Activated naive CD8-positive, alpha-beta T cell treated with anti-CD3 and anti-CD28 coated beads, Interleukin-2, amount 50 U/mL, for 24 hours (primary cell): ENCODE results near the gene LSM12.
A peak's percentile ranks its signal among the peaks of the same experiment; 100 is the strongest.

ENCODE experiments used
- ATAC-seq: fragments of 150-1000 bp; cut with Tn5 transposase; one replicate; pipeline ENCODE4 v1.10.0; 2021
- DNase-seq: peaks from one replicate; pipeline ENCODE4 v3.0.0; 2021
- H3K27ac Mint-ChIP-seq: one replicate; pipeline ENCODE4 v1.8.0; 2021; ENCODE audit warnings: mild to moderate bottlenecking, mixed read lengths
- H3K27me3 Mint-ChIP-seq: one replicate; pipeline ENCODE4 v1.8.0; 2021; ENCODE audit warnings: mixed read lengths
- H3K36me3 Mint-ChIP-seq: one replicate; pipeline ENCODE4 v1.8.0; 2021; ENCODE audit warnings: low read depth, mixed read lengths
- H3K4me1 Mint-ChIP-seq: one replicate; pipeline ENCODE4 v1.8.0; 2021; ENCODE audit warnings: mixed read lengths
- H3K4me3 Mint-ChIP-seq: one replicate; pipeline ENCODE4 v1.8.0; 2021; ENCODE audit warnings: mild to moderate bottlenecking, moderate library complexity, mixed read lengths
- H3K9me3 Mint-ChIP-seq: one replicate; pipeline ENCODE4 v1.8.0; 2021; ENCODE audit warnings: mixed read lengths

LSM12 gene

DNA sequence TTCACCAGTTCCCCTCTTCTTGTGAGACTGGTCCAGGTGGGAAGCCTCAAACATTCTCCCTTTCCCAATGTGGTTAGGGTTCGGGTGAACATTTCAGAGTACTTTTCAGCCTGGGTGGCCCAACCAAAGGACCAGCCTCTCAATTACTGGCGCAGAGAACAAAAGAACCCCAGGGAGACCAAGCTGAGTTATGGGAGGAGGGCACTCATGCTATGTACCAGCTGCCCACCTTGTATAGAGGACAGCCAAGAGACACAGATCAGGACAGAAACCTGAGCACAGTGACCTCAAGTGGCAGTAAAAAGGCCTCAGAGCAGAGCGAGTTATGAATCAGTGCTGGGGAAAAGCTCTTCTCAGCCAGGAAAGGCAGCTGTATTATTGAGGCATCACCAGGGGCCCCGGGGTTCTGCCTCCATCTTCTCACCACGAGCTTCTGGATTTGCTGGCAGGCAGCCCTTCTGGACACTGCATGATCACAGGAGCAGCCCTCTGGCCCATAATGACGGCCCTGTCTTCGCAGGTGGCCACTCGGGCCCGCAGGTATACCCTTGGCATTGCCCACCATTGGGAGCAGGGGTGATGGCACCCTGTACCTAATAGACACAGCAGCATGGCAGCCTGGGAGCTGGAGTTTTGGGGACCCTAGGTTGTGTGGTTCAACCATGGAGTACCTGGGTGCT is 7.9 kb upstream of the LSM12 start:
- Mint-ChIP-seq H3K27me3 (no peaks in the 10 kb centered on the region), H3K9me3 (no peaks in the 10 kb centered on the region), H3K4me1 (peaks cover 28% of the 10 kb centered on the region), H3K27ac (no peak overlapping the region), H3K36me3 (peaks cover 2% of the 10 kb centered on the region), H3K4me3 (no peak overlapping the region)
- DNase-seq (no peak), ATAC-seq (no peak)

GRCh38 chr17:44071772-44072171 is 5.3 kb upstream of the LSM12 start:
- Mint-ChIP-seq H3K27ac (peak overlapping the region; percentile 98), H3K27me3 (no peaks in the 10 kb centered on the region), H3K9me3 (no peaks in the 10 kb centered on the region), H3K4me3 (peak overlapping the region; percentile 97), H3K36me3 (peaks cover 2% of the 10 kb centered on the region), H3K4me1 (peaks cover 38% of the 10 kb centered on the region)
- ATAC-seq (no peak), DNase-seq (no peak)

- peaks cover 41% of the 10 kb centered on the region for H3K4me1 Mint-ChIP-seq
- no peaks in the 10 kb centered on the region for H3K27me3 Mint-ChIP-seq
- H3K36me3 Mint-ChIP-seq = peaks cover 2% of the 10 kb centered on the region
- peak overlapping the region; percentile 97 for H3K4me3 Mint-ChIP-seq
- ATAC-seq = no peak
- H3K9me3 Mint-ChIP-seq = no peaks in the 10 kb centered on the region
- no peak for DNase-seq
- H3K27ac Mint-ChIP-seq = peak overlapping the region; percentile 98
Measured at GRCh38 chr17:44071198-44071520, 4.7 kb upstream of the LSM12 start.

DNA sequence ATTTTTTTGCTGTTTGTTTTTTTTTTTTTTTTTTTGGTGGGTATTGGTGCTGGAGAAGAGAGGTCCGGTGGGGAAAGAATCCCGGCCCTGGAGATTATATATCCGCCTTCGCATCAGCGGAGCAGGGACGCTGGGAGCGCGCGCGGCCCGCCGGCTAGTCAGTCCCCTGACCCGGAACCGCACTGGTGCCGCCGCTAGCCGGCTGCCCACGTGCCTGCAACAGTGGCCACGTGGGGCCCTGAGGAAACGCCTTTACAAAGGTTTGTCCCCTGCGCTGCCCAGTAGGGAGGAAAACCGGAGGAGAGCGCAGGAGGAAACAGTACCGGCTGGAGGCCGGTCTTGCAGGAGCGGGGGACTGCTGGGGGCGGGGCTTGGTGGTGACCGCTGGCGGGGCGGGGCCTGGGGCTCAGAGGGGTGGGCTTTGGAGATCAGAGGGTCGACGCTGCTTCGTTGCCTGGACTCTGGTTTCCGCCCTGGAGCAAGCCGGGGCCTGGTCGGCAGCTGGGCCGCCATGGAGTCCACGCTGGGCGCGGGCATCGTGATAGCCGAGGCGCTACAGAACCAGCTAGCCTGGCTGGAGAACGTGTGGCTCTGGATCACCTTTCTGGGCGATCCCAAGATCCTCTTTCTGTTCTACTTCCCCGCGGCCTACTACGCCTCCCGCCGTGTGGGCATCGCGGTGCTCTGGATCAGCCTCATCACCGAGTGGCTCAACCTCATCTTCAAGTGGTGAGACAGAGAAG is 4.2 kb upstream of the LSM12 start, which contains the start of gene G6PC3:
TSS of gene G6PC3 (plus strand) at position 281 of the 743 bp plus-strand sequence. CDS start at position 512, 231 bp downstream.
- Mint-ChIP-seq H3K27ac (peak within 1 kb of the TSS; percentile 98), H3K27me3 (no peaks in the 10 kb centered on the region), H3K4me1 (peaks cover 44% of the 10 kb centered on the region), H3K9me3 (no peaks in the 10 kb centered on the region), H3K36me3 (peaks cover 5% of the 10 kb centered on the region), H3K4me3 (peak within 1 kb of the TSS; percentile 97)
- DNase-seq = peak; percentile 92
- ATAC-seq = peak; percentile 82

DNA sequence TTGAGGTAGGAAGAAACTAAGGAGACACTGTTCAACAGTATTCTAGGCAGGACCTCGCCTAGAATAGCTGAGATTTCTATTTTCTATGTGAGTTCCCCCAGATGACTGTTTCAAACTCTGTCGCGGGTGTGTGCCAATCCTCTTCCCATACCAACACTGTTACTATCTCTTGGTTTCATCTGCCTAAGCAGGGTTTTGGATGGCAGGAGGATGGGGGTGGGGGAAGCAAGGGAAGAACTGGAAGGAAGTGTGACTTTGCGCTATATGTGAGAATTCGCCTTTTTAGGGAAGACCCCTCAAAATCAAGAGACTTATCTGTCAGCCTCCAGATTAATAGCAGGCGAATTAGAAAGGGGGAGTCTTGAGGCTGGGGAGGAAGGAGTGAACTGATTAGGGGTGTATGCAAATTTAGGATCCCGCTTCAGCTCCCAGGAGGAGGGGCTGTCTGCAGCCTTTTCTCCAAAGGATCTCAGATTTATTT is 3.5 kb upstream of the LSM12 start:
- DNase-seq (peak; percentile 17), ATAC-seq (no peak)
- no peaks in the 10 kb centered on the region for H3K27me3 Mint-ChIP-seq
- H3K4me3 Mint-ChIP-seq = peak overlapping the region; percentile 97
- no peaks in the 10 kb centered on the region for H3K9me3 Mint-ChIP-seq
- H3K36me3 Mint-ChIP-seq = peaks cover 8% of the 10 kb centered on the region
- H3K4me1 Mint-ChIP-seq = peaks cover 50% of the 10 kb centered on the region
- peak overlapping the region; percentile 98 for H3K27ac Mint-ChIP-seq

DNA sequence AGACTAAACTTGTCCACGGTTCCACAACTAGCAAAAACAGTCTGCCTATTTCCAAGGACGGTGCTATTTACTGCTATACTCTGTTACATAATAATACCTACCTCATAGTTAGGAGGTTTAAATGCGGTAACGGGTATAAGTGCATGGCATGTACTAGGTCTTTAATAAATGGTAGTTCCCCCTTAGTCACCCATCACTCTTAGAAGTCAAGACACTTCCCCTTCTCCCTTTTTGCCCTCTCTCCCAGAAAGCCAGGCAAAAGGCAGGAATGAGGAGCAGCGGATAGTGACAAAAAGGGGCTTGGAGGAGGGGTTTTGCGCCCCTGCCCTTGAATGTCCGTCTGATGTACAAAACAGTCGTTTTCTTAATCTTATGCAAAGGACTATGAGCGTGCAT is 1.1 kb upstream of the LSM12 start:
- no peaks in the 10 kb centered on the region for H3K9me3 Mint-ChIP-seq
- DNase-seq = no peak
- H3K27me3 Mint-ChIP-seq = no peaks in the 10 kb centered on the region
- no peak for ATAC-seq
- peaks cover 62% of the 10 kb centered on the region for H3K4me1 Mint-ChIP-seq
- peaks cover 23% of the 10 kb centered on the region for H3K36me3 Mint-ChIP-seq
- H3K27ac Mint-ChIP-seq = no peak overlapping the region
- peak overlapping the region; percentile 98 for H3K4me3 Mint-ChIP-seq

DNA sequence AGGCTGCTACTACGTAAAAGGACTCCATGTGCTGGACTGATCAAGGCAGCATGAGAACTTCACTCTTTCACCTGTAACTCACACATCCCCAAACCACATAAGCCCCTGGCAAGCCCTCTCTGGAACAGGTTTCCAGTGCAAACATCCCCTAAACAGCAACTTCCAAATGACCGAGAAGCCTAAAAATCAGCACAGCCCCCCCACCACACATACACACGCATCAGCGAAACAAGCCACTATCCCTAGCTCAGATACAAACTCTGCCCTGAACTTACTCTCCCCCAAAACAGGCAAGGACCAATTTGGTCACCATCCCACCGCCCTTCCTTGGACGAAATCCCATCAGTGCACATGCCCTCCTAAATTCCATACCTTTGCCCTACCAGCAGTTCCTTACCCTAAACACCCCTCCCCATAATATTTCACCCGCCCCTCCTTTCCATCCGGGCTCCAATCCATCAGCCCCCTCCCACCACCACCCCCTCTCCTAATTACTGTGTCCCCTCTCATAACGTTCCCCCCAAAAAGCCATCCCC is 735 bp downstream of the LSM12 start:
- no peaks in the 10 kb centered on the region for H3K9me3 Mint-ChIP-seq

GRCh38 chr17:44063704-44064639 is 2.5 kb downstream of the LSM12 start:
- DNase-seq = no peak
- H3K4me1 Mint-ChIP-seq = peaks cover 56% of the 10 kb centered on the region
- peaks cover 47% of the 10 kb centered on the region for H3K36me3 Mint-ChIP-seq
- no peaks in the 10 kb centered on the region for H3K9me3 Mint-ChIP-seq
- no peaks in the 10 kb centered on the region for H3K27me3 Mint-ChIP-seq
- no peak for ATAC-seq
- H3K27ac Mint-ChIP-seq = peak overlapping the region; percentile 64
- H3K4me3 Mint-ChIP-seq = peak overlapping the region; percentile 98

More for the DNA sequence above, 735 bp downstream of the LSM12 start:
- Mint-ChIP-seq H3K27ac (peak overlapping the region; percentile 95), H3K27me3 (no peaks in the 10 kb centered on the region), H3K36me3 (peaks cover 35% of the 10 kb centered on the region), H3K4me1 (peaks cover 56% of the 10 kb centered on the region), H3K4me3 (peak overlapping the region; percentile 98)
- peak; percentile 22 for DNase-seq
- ATAC-seq = no peak

- peak overlapping the region; percentile 51 for H3K27ac Mint-ChIP-seq
- H3K4me1 Mint-ChIP-seq = peaks cover 51% of the 10 kb centered on the region
- H3K9me3 Mint-ChIP-seq = no peaks in the 10 kb centered on the region
- peaks cover 52% of the 10 kb centered on the region for H3K36me3 Mint-ChIP-seq
- ATAC-seq = no peak
- H3K27me3 Mint-ChIP-seq = no peaks in the 10 kb centered on the region
- DNase-seq = no peak
- no peak overlapping the region for H3K4me3 Mint-ChIP-seq
Measured at GRCh38 chr17:44062871-44063270, 3.6 kb downstream of the LSM12 start.

GRCh38 chr17:44061446-44061845 is 5.0 kb downstream of the LSM12 start:
- H3K4me1 Mint-ChIP-seq = peaks cover 43% of the 10 kb centered on the region
- H3K4me3 Mint-ChIP-seq = no peak overlapping the region
- H3K36me3 Mint-ChIP-seq = peaks cover 52% of the 10 kb centered on the region
- H3K27ac Mint-ChIP-seq = no peak overlapping the region
- H3K27me3 Mint-ChIP-seq = no peaks in the 10 kb centered on the region
- ATAC-seq (no peak), DNase-seq (no peak)
- H3K9me3 Mint-ChIP-seq = no peaks in the 10 kb centered on the region

DNA sequence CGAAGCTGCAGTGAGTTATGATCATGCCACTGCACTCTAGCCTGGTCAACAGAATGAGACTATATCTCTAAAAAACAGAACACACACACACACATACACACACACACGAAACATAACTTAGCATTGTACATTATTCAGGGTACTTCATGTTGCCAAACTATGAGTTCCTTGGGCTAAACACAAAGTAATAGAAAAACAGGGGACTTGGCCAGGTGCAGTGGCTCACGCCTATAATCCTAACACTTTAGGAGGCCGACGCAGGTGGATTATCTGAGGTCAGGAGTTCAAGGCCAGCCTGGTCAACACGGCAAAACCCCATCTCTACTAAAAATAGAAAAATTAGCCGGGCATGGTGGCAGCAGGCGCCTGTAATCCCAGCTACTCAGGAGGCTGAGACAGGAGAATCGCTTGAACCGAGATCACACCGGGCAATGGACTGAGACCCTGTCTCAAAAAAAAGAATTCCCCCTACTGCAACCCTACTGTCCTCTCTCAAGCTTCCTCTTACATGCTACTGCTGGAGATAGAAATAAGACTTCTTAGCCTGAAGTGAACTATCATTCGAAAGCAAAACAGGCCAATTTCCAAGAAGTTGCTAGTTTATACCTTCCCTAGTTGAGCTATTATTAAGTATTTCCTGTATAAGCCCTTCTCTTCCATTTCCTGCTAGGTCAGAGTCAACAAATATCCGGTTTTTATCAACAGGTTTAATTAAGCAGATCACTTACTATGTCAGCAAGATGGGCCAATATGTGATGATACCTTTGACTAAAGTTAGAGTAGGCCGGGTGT is 7.2 kb downstream of the LSM12 start:
- ATAC-seq (no peak), DNase-seq (no peak)
- Mint-ChIP-seq H3K27ac (no peak overlapping the region), H3K36me3 (peaks cover 50% of the 10 kb centered on the region), H3K9me3 (no peaks in the 10 kb centered on the region), H3K27me3 (no peaks in the 10 kb centered on the region), H3K4me3 (no peak overlapping the region), H3K4me1 (peaks cover 36% of the 10 kb centered on the region)

DNA sequence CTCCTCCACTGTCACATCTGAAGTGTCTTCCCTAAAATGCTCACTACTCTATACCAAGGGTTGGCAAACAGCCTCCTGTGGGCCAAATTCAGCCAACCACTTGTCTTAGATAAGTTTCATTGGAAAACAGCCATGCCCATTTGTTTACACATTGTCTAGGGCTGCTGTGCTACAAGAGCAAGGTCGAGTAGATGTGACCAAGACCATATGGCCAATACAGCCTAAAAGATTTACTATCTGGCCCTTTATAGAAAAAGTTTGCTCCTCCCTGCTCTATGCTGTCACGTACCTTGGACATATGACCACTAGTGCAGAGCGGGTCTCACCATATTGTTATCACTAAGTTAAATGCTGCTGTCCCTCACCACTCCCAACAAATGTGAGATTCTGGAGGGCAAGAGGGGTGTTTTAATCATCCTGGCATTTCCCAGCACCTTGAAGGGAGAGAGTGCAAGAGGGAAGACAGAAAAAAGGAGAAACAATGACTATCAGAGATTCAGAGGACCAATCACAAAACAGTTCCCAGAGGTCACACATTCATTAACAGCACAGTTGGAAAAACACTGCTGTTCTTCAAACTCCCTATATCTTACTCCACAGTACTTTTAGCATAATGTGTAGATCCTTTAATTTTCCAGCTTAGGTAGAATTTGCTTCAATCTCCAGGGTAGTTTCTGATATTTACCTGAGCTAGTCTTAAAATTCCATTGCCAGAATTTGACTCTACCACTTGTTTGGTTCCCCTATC is 13.2 kb downstream of the LSM12 start:
- DNase-seq (no peak), ATAC-seq (no peak)
- H3K4me3 Mint-ChIP-seq = no peak overlapping the region
- no peak overlapping the region for H3K27ac Mint-ChIP-seq
- H3K27me3 Mint-ChIP-seq = no peaks in the 10 kb centered on the region
- no peaks in the 10 kb centered on the region for H3K9me3 Mint-ChIP-seq
- peaks cover 3% of the 10 kb centered on the region for H3K4me1 Mint-ChIP-seq
- peaks cover 20% of the 10 kb centered on the region for H3K36me3 Mint-ChIP-seq
